Thyroid gland (tissue), 4 donors: ENCODE results near the gene ESRP2.

Experiments
- CTCF ChIP-seq, 6 experiments: fragments of 200-600 bp in 3 of 6; fragments of 450-650 bp in 3 of 6; sonication (generic) in 3 of 6; IDR thresholded peaks; one replicate each; pipeline ENCODE4 v1.5.1; 2016 to 2019; ENCODE audit warnings: antibody characterized with exemption in 6 of 6, mild to moderate bottlenecking in 2 of 6, inconsistent platforms in 1 of 6, moderate library complexity in 1 of 6
- POLR2A ChIP-seq, 2 donors: fragments of 450-650 bp; IDR thresholded peaks; one replicate each; pipeline ENCODE4 v1.6.1; 2017; ENCODE audit warnings: antibody characterized with exemption in 2 of 2, mild to moderate bottlenecking in 2 of 2, moderate library complexity in 1 of 2

GRCh38 chr16:68250951-68251350 lies 15.0 kb upstream of the ESRP2 start:
- TF ChIP-seq CTCF (IDR thresholded peaks at IDR 0.05) (no peak), POLR2A (IDR thresholded peaks at IDR 0.05) (no peak)
